Activated CD4-positive, CD25-positive, alpha-beta regulatory T cell treated with anti-CD3 and anti-CD28 coated beads, Interleukin-2, amount 50 U/mL, for 24 hours (primary cell): ENCODE data around the gene CHST8.

ENCODE experiments used
- ATAC-seq, 2 donors: fragments of 150-1000 bp; cut with Tn5 transposase; one replicate each; pipeline ENCODE4 v1.10.0; 2021; ENCODE audit warnings: mild to moderate bottlenecking in 1 of 2, moderate library complexity in 1 of 2

CHST8 gene

GRCh38 chr19:33799476-33799875 is 177.7 kb downstream of the CHST8 start:
- no peak for ATAC-seq

- no peak for ATAC-seq
Observed at GRCh38 chr19:33800012-33800680, 178.4 kb downstream of the CHST8 start.

GRCh38 chr19:33801411-33801810 is 179.7 kb downstream of the CHST8 start:
- ATAC-seq = no peak

GRCh38 chr19:33802001-33802400 is 180.2 kb downstream of the CHST8 start:
- ATAC-seq = no peak

GRCh38 chr19:33802801-33803200 is 181.0 kb downstream of the CHST8 start:
- ATAC-seq = no peak

- ATAC-seq = no peak
Observed at GRCh38 chr19:33803383-33803782, 181.6 kb downstream of the CHST8 start.

GRCh38 chr19:33804021-33804799 is 182.5 kb downstream of the CHST8 start:
- no peak for ATAC-seq

GRCh38 chr19:33805313-33805712 is 183.6 kb downstream of the CHST8 start:
- no peak for ATAC-seq

- no peak for ATAC-seq
Observed at GRCh38 chr19:33805840-33806433, 184.2 kb downstream of the CHST8 start.

GRCh38 chr19:33806434-33806881 is 184.7 kb downstream of the CHST8 start:
- no peak for ATAC-seq

- ATAC-seq = no peak
Observed at GRCh38 chr19:33808399-33808798, 186.6 kb downstream of the CHST8 start.

GRCh38 chr19:33809960-33810359 is 188.2 kb downstream of the CHST8 start:
- ATAC-seq = no peak

- ATAC-seq = no peak
Observed at GRCh38 chr19:33810821-33811220, 189.1 kb downstream of the CHST8 start.

- ATAC-seq = no peak
Observed at GRCh38 chr19:33811246-33811645, 189.5 kb downstream of the CHST8 start.

GRCh38 chr19:33811736-33812387 is 190.1 kb downstream of the CHST8 start:
- ATAC-seq = no peak

- ATAC-seq = no peak
Observed at GRCh38 chr19:33812388-33813330, 190.9 kb downstream of the CHST8 start.

- no peak for ATAC-seq
Observed at GRCh38 chr19:33813391-33814101, 191.8 kb downstream of the CHST8 start.

- no peak for ATAC-seq
Observed at GRCh38 chr19:33814181-33815165, 192.7 kb downstream of the CHST8 start.

GRCh38 chr19:33815380-33816340 is 193.9 kb downstream of the CHST8 start:
- ATAC-seq = no peak
